ENCODE data around the gene BRWD1. TPM values are rescaled to one million over a fixed set of nuclear protein-coding genes. Genes with fewer than 3 reads are reported as not detected.
A peak's percentile ranks its signal among the peaks of the same experiment; 100 is the strongest.

The BRWD1 gene
- total RNA-seq, 1 experiment from 2014 or later: 37.1 TPM

DNA sequence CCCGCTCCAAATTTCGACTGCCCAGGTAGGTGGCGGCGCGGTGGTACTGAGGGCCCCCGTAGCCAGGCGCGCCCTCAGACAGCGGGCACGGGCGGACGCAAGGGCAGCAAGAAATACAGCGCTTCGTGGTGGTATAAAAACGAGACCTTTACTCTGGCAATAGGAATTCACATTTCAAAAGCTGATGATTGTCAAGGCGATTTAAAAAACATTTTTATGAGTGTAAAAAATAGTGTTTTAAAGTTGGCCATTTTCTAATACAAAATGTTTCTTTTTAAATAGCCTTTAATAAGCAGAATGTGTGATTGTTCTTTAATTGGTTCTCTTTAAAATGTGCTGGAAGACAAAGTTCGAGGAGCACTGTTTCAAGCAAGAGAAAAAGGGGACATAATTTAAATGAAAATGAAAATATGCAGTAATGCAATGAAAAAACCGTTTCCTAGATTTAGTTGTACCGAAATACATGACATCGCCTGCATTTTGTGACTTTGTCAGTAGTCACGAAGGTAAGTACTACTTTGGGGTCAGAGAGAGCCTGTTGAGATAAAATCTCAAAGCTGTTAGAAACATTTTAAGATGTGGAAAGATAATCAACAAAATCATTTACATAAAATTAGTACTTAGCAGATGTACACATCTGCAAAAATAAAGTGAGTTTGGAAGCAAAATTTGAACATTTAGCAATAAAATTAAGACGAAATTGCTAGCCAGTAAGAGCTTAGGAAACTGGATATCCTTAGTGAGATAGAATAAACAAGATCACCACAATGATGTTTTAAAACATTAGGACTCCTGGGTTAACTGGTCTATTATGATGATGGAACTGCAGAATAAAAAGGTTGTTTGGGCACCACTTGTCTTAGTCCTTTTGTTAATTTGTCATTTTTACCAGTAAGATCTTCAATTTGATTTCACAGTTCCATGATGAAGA is 129.1 kb downstream of the BRWD1 start:
- Mint-ChIP-seq H3K36me3 (ENCODE audit: insufficient read depth, unreplicated experiment) (peaks cover 36% of the 10 kb centered on the region), H3K27ac (ENCODE audit: unreplicated experiment) (peak overlapping the region; percentile 97), H3K9me3 (ENCODE audit: unreplicated experiment) (no peaks in the 10 kb centered on the region), H3K27me3 (ENCODE audit: insufficient read depth, unreplicated experiment) (no peaks in the 10 kb centered on the region), H3K4me1 (ENCODE audit: low read depth, unreplicated experiment) (no peaks in the 10 kb centered on the region), H3K4me3 (ENCODE audit: unreplicated experiment) (peak overlapping the region; percentile 93)
- no peak for DNase-seq
- no peaks in the 10 kb centered on the region for H3K9me3 ChIP-seq
- H3K4me3 ChIP-seq (ENCODE audit: low read depth, low read length): peak overlapping the region; percentile 99
- H3K27me3 ChIP-seq (replicated peaks; ENCODE audit: control insufficient read depth, insufficient read depth, low read length): no peaks in the 10 kb centered on the region
- 0 out of 2 replicates have a peak, but pooled peaks cover 6% of the 10 kb centered on the region for H3K4me1 ChIP-seq
- TF ChIP-seq, protein P1, sequence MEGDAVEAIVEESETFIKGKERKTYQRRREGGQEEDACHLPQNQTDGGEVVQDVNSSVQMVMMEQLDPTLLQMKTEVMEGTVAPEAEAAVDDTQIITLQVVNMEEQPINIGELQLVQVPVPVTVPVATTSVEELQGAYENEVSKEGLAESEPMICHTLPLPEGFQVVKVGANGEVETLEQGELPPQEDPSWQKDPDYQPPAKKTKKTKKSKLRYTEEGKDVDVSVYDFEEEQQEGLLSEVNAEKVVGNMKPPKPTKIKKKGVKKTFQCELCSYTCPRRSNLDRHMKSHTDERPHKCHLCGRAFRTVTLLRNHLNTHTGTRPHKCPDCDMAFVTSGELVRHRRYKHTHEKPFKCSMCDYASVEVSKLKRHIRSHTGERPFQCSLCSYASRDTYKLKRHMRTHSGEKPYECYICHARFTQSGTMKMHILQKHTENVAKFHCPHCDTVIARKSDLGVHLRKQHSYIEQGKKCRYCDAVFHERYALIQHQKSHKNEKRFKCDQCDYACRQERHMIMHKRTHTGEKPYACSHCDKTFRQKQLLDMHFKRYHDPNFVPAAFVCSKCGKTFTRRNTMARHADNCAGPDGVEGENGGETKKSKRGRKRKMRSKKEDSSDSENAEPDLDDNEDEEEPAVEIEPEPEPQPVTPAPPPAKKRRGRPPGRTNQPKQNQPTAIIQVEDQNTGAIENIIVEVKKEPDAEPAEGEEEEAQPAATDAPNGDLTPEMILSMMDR (IDR thresholded peaks at IDR 0.05; ENCODE audit: insufficient read depth in 1 of 2, low read depth in 1 of 2, low read length in 1 of 2, severe bottlenecking in 1 of 2, unreplicated experiment in 1 of 2): no peak
- intact Hi-C loops (cut with micrococcal nuclease; ENCODE audit: unreplicated experiment): loop anchor here (5.0 to 10.0 kb wide), 2 partner anchors 203 to 260 kb away; partner anchors contain the start of gene LCA5L
- BruUV-seq (replicated peaks): TSS peak; percentile 81
- no peaks in the 10 kb centered on the region for H3K36me3 ChIP-seq (ENCODE audit: control insufficient read depth, insufficient read depth, low read length)
- POLR2A ChIA-PET: interaction anchor here (0.6 to 1.1 kb wide), 4 partner anchors 31 to 128 kb away, joined by 3 to 5 read pairs (median 3); no protein-coding TSS in a partner anchor
- CTCF ChIA-PET: no interaction called here

DNA sequence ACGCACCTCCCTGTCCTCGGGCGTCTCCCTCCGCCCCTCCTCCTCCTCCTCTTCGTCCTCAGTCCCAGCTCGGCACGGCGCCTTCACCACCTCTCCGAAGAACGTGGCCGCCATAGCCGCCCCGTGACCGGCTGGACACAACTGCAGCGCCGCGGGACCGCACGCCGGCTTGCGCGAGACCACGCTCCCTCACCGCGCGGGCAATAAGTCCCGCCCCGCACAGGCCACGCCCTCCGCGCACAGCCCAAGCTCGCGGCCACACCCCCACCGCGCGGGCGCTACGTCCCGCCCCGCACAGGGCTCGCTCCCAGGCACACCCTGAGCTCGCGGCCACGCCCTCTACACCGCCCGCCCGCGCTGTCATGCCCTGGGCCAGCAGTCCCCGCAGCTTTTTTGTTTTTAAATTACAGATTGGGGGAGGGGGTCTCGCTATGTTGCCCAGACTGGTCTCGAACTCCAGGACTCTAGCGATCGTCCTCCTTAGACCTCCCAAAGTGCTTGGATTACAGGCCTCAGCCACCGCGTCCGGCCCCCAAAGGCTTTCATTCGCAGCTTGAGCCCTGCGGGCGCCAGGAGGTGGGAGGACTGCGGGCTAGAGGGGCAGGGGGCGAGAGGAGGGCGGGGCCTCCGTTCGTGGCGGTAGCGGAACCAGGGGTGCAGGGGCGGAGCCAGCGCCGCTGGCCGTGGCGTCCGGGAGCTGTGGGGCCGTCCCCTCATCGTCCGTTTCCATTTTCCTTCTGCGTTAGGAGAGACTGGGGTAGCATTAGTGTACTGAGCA is 130.0 kb downstream of the BRWD1 start, which contains the start of gene PSMG1:
Gene PSMG1 (minus strand): TSS at position 180 of the 778 bp plus-strand sequence. CDS start 66 bp downstream, at position 114.
- H3K9me3 Mint-ChIP-seq (ENCODE audit: unreplicated experiment): no peaks in the 10 kb centered on the region
- H3K4me1 ChIP-seq: 0 out of 2 replicates have a peak, but pooled peaks cover 6% of the 10 kb centered on the region
- H3K27ac Mint-ChIP-seq (ENCODE audit: unreplicated experiment): peak within 1 kb of the TSS; percentile 97
- H3K4me3 Mint-ChIP-seq (ENCODE audit: unreplicated experiment): peak within 1 kb of the TSS; percentile 93
- H3K36me3 ChIP-seq (ENCODE audit: control insufficient read depth, insufficient read depth, low read length): no peaks in the 10 kb centered on the region
- CTCF ChIA-PET: no interaction called here
- TF ChIP-seq, protein P1 (IDR thresholded peaks at IDR 0.05; ENCODE audit: insufficient read depth in 1 of 2, low read depth in 1 of 2, low read length in 1 of 2, severe bottlenecking in 1 of 2, unreplicated experiment in 1 of 2): no peak
- peaks cover 42% of the 10 kb centered on the region for H3K36me3 Mint-ChIP-seq (ENCODE audit: insufficient read depth, unreplicated experiment)
- intact Hi-C loops (cut with micrococcal nuclease; ENCODE audit: unreplicated experiment): loop anchor here (5.0 to 10.0 kb wide), 2 partner anchors 204 to 261 kb away; partner anchors contain the start of gene LCA5L
- H3K4me3 ChIP-seq (ENCODE audit: low read depth, low read length): peak within 1 kb of the TSS; percentile 99
- no peaks in the 10 kb centered on the region for H3K27me3 Mint-ChIP-seq (ENCODE audit: insufficient read depth, unreplicated experiment)
- peak; percentile 94 to 95 for DNase-seq
- POLR2A ChIA-PET: interaction anchor here (0.5 to 1.1 kb wide), 7 partner anchors 30 to 166 kb away, joined by 3 read pairs; no protein-coding TSS in a partner anchor
- BruUV-seq (replicated peaks): no TSS peak
- no peaks in the 10 kb centered on the region for H3K27me3 ChIP-seq (replicated peaks; ENCODE audit: control insufficient read depth, insufficient read depth, low read length)
- no peaks in the 10 kb centered on the region for H3K4me1 Mint-ChIP-seq (ENCODE audit: low read depth, unreplicated experiment)
- H3K9me3 ChIP-seq: no peaks in the 10 kb centered on the region

All from Caco-2 (cell line).